Activated naive CD4-positive, alpha-beta T cell treated with anti-CD3 and anti-CD28 coated beads for 36 hours (primary cell): ENCODE data around the gene ARHGEF2. TPM values are rescaled to one million over a fixed set of nuclear protein-coding genes. Genes with fewer than 3 reads are reported as not detected.
A peak's percentile ranks its signal among the peaks of the same experiment; 100 is the strongest.

Experiments
- CTCF ChIA-PET: fragments of 350-600 bp; sonication (Branson Sonifier 250); formaldehyde crosslinking; loops from one replicate; lab custom pipeline; 2021; ENCODE audit warnings: antibody characterized with exemption; lab: Charles Lee
- DNase-seq: peaks from one replicate; pipeline ENCODE4 v3.0.0-alpha.2; 2020
- H3K27ac Mint-ChIP-seq: one replicate; pipeline ENCODE4 v1.8.0; 2021; ENCODE audit warnings: mild to moderate bottlenecking, mixed read lengths
- H3K27me3 Mint-ChIP-seq: one replicate; pipeline ENCODE4 v1.8.0; 2021; ENCODE audit warnings: low read depth, mixed read lengths
- H3K36me3 Mint-ChIP-seq: one replicate; pipeline ENCODE4 v1.8.0; 2021; ENCODE audit warnings: low read depth, mixed read lengths
- H3K4me1 Mint-ChIP-seq: one replicate; pipeline ENCODE4 v1.8.0; 2021; ENCODE audit warnings: low read depth, mixed read lengths
- H3K4me3 Mint-ChIP-seq: one replicate; pipeline ENCODE4 v1.8.0; 2021; ENCODE audit warnings: mild to moderate bottlenecking, moderate library complexity, mixed read lengths
- H3K9me3 Mint-ChIP-seq: one replicate; pipeline ENCODE4 v1.8.0; 2021; ENCODE audit warnings: mixed read lengths
- intact Hi-C: fragments of 100-400 bp; cut with micrococcal nuclease; formaldehyde crosslinking; loops from one replicate; pipeline ENCODE4 v1.15.1; 2023
- total RNA-seq, 2 experiments: library from RNA; stranded (reverse); gene quantifications; one replicate each; pipeline ENCODE4 v1.2.3, GENCODE V29; 2021

The ARHGEF2 gene
- total RNA-seq, 2 experiments from 2014 or later: 154 to 159 TPM

DNA sequence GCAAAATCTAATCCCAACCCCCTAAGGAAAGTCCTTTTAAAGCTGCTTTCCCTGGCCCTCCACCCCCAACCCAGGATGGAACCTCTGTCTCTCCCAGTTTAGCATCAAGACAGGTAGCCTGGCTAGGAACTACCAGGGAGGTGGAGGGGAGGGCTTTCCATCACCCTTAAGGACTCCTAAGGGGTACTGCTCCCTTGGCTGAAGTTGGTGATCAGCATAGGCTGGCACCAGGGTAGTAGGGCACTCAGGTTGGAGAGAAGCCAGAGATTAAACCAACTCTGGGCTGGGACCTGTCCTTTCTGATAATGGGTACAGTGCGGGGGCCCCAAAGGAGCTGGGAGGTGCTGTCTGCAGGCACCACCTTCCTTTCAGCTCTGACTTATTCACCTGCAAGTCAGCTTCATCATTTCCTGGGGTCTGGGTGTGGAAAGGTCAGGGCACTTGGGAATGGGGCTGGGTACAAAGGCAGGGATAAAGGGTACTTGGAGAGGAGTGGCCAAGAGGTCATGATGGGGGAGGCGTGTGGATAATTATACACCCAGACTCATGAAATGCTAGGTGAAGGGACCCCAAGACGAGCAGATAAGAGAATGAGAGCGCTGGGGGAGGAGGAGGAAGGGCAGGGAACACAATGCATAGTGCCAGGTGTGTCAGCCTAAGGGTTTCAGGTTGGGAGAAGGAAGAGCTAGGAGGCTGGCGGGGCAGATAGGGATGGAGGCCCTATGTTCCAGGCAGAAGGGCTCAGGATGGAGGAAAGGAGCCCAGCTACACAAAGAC, 1.2 kb downstream of the ARHGEF2 start:
- Mint-ChIP-seq H3K27me3 (no peaks in the 10 kb centered on the region), H3K27ac (peak overlapping the region; percentile 99), H3K4me1 (peaks cover 65% of the 10 kb centered on the region), H3K4me3 (peak overlapping the region; percentile 98), H3K9me3 (no peaks in the 10 kb centered on the region), H3K36me3 (peaks cover 39% of the 10 kb centered on the region)
- peak; percentile 59 for DNase-seq
- CTCF ChIA-PET: interaction anchor here (0.5 to 10.0 kb wide), 14 partner anchors 11 to 221 kb away, joined by 3 to 135 read pairs (median 3); partner anchors contain the start of gene RXFP4
- intact Hi-C loops: loop anchor here (1.0 to 10.0 kb wide), 7 partner anchors 8 to 702 kb away; partner anchors contain the start of genes CLK2, FDPS, HCN3 and LAMTOR2

DNA sequence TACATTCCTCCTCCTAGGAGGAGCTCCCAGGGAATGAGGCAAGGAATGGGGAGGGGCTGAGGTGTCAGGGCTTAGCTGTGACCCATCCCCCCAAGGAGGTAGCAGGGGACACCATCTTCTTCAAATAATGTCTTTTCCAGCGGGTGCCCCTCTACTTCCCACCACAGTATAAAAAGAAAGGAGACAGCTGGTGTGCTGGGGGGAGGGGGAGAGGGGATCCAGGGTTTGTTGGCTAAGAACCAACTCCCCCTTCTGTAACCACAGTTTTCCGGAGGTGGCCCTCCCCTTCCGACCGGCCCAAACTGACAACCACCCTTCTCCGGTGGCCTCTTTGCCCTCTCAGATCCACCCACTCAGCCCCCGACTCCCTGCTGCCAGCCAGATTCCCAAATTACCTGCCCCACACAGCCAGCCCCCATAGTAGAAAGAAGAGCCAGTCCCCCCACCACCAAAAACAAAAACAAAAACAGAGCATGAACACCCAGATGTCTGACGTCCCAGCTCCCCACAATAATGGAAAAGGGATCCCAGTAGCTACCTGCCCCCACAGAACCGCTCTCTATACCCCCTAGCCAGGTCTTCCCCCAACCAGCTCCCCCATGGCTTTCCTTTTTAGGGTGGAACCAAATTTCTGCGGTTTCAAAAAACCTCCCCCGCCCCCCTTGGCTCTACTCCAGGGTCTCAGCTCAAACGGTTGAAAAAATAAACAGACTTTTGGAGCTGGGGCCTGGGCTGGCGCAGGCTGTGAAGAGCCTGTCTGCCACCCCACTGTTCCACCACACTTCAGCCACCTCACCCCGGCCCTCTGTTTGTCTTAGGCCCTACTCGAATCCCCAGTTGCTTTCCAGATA, 2.1 kb downstream of the ARHGEF2 start:
- peaks cover 41% of the 10 kb centered on the region for H3K36me3 Mint-ChIP-seq
- CTCF ChIA-PET: interaction anchor here (0.6 to 10.0 kb wide), 10 partner anchors 10 to 220 kb away, joined by 3 to 135 read pairs (median 6); partner anchors contain the start of gene RXFP4
- intact Hi-C loops: loop anchor here (2.0 to 10.0 kb wide), 3 partner anchors 117 to 701 kb away; partner anchors contain the start of genes CLK2, HCN3, PMF1 and SYT11

DNA sequence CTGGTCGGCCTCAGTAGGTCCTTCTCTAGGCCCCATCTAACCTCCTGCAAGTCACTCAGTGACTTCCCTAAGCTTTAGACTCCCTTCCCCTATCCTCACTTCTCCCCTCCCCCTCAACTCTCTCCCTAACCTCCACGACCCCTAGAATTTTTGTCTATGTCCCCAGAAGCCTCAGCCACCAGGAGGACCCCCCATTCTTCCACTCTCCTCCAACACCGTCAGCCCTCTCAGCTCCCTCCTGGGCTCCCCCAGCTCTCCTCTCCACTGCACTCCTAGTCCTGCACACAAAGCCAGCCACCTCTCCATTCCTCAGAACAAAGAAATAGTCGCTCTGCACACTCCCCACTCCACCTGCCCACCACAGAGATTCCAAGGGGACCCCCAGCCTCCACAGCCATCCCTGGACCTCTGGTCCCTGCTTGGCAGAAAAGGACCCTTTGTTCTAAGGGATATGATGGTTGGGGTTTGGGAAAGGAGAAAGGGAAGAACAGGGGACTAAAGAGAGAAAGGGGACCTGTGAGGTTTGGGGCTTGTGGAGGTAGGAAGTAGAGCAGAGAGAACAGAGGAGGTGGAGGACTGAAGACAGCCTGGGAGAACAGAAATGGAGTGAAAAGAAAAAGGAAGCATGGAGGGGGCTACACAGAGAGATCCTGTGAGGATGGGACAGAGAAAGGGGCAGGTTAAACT, 2.8 kb downstream of the ARHGEF2 start:
- peaks cover 64% of the 10 kb centered on the region for H3K4me1 Mint-ChIP-seq
- intact Hi-C loops: loop anchor here (2.0 to 10.0 kb wide), 3 partner anchors 117 to 701 kb away; partner anchors contain the start of genes CLK2, HCN3, PMF1 and SYT11

More for the DNA sequence above, 2.1 kb downstream of the ARHGEF2 start:
- peak; percentile 65 for DNase-seq
- Mint-ChIP-seq H3K27ac (peak overlapping the region; percentile 99), H3K4me1 (peaks cover 64% of the 10 kb centered on the region), H3K27me3 (no peaks in the 10 kb centered on the region), H3K9me3 (no peaks in the 10 kb centered on the region), H3K4me3 (peak overlapping the region; percentile 98)

DNA sequence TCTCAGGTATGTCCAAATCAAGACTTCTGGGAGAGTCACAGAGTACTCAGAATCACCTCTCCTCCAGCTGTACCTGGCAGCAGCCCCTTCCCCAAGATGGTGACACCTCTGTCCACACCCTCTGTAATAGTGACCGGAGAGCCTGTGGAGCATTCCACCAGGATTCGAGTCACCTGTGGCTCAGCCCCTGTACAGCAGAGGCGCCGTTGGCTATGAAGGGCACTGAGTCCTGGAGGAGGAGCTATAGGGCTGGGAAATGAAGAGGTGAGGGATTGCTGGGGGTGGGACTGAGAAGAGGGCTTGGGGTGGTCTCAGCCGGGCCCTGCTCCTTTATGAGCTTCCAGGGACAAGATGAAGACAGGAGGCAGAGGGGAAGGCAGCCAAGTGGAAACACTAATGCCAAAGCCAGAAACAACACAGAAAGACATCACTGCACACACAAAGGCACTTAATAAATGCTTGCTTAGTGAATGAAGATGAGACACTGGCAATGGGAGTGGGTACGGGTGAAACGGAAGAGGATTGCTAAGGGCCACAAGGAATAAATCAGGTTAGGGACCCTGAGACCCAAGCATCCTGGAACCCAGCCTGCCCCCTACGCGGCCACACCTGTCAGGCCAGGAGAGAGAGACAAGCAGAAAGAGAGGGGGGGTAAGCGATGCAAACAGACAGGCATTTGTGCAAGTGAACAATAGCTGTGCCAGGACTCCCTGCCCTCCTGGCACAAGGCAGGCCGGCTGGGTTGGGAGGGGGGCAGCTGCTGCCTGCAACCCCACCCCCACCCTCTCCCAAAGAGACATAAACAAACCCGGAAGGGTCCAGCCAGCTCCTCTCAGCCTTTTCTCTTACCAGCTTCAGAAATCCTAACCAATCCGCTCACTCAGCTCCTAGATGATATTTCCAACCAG, 3.9 kb downstream of the ARHGEF2 start:
- no peaks in the 10 kb centered on the region for H3K9me3 Mint-ChIP-seq
- H3K36me3 Mint-ChIP-seq: peaks cover 43% of the 10 kb centered on the region
- intact Hi-C loops: loop anchor here (5.0 to 10.0 kb wide), 2 partner anchors 238 to 700 kb away; partner anchors contain the start of genes CLK2, HCN3 and PMF1
- CTCF ChIA-PET: interaction anchor here (0.8 to 1.9 kb wide), 6 partner anchors 15 to 71 kb away, joined by 3 to 7 read pairs (median 3); no protein-coding TSS in a partner anchor
- peak overlapping the region; percentile 99 for H3K27ac Mint-ChIP-seq
- peak overlapping the region; percentile 98 for H3K4me3 Mint-ChIP-seq
- H3K27me3 Mint-ChIP-seq: no peaks in the 10 kb centered on the region
- no peak for DNase-seq
- peaks cover 65% of the 10 kb centered on the region for H3K4me1 Mint-ChIP-seq

More for the DNA sequence above, 2.8 kb downstream of the ARHGEF2 start:
- no peak for DNase-seq
- Mint-ChIP-seq H3K27ac (peak overlapping the region; percentile 99), H3K9me3 (no peaks in the 10 kb centered on the region), H3K27me3 (no peaks in the 10 kb centered on the region), H3K4me3 (peak overlapping the region; percentile 98), H3K36me3 (peaks cover 38% of the 10 kb centered on the region)
- CTCF ChIA-PET: interaction anchor here (0.9 to 10.0 kb wide), 4 partner anchors 14 to 37 kb away, joined by 3 to 135 read pairs (median 5); partner anchors contain the start of gene RXFP4

DNA sequence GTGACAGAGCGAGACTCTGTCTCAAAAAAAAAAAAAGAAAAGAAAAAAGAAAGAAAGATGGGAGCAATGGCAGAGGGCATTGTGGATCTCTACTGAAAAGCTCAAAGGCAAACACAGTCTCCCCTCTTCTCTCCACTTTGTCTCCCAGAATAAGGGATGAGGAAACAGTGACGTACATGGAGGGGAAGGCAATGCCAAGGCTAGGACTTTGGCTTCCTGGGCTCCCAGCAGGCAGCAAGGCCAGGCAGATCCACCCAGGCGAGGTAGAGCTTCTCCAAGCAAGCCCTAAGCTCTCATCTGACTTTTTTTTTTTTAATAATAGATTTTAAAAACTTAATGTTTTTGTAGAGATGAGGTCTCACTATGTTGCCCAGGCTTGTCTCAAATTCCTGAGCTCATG, 4.6 kb downstream of the ARHGEF2 start:
- peaks cover 72% of the 10 kb centered on the region for H3K4me1 Mint-ChIP-seq
- intact Hi-C loops: loop anchor here (10.0 kb wide), 1 partner anchor 699 kb away; the partner anchor contains the start of genes CLK2 and HCN3
- H3K27me3 Mint-ChIP-seq: no peaks in the 10 kb centered on the region
- CTCF ChIA-PET: interaction anchor here (0.7 to 1.9 kb wide), 4 partner anchors 11 to 71 kb away, joined by 3 to 7 read pairs (median 4); no protein-coding TSS in a partner anchor
- H3K27ac Mint-ChIP-seq: peak overlapping the region; percentile 99
- H3K9me3 Mint-ChIP-seq: no peaks in the 10 kb centered on the region
- H3K36me3 Mint-ChIP-seq: peaks cover 50% of the 10 kb centered on the region
- DNase-seq: no peak
- H3K4me3 Mint-ChIP-seq: peak overlapping the region; percentile 98

DNA sequence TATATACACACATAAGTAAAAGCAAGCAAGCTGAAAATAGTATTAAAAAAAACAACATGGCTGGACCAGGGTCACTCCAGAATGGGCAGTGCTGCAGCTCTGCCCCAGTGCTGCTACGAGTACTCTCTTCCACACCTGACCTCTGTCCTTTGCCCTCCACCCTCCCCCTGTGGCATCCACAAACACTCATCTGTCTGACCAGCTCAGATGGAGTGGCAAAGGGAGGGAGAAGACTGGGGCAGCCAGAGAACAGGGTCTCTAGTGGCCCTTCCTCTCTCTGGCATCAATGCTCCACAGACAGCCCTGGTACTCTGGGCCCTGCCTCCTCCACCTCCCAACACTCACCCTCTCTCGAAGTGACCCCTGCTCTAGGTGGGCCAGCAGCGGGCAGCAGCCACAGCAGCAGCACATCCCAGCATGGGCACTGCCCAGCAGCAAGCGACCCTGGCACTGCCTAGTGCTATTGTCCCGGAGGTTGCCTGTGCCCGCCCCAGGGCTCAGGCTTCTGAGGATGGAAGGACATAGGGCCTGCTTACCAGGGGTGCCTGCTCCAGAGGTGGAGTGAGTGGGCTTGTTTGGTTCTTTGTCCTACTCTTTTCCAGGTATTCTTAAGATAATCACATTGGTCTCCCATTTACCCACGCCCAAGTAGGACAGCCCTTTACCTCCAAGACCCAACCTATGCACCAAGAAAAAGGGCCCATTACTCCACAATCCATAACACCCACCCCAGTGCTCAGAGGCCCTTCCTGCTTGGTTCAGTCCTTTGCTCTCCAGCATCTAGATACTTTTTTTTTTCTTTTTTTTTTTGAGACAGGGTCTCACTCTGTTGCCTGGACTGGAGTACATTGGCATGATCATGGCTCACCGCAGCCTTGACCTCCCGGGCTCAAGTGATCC, 6.2 kb downstream of the ARHGEF2 start:
- CTCF ChIA-PET: interaction anchor here (4.5 kb wide), 1 partner anchor 34 kb away, joined by 21 read pairs; no protein-coding TSS in a partner anchor

DNA sequence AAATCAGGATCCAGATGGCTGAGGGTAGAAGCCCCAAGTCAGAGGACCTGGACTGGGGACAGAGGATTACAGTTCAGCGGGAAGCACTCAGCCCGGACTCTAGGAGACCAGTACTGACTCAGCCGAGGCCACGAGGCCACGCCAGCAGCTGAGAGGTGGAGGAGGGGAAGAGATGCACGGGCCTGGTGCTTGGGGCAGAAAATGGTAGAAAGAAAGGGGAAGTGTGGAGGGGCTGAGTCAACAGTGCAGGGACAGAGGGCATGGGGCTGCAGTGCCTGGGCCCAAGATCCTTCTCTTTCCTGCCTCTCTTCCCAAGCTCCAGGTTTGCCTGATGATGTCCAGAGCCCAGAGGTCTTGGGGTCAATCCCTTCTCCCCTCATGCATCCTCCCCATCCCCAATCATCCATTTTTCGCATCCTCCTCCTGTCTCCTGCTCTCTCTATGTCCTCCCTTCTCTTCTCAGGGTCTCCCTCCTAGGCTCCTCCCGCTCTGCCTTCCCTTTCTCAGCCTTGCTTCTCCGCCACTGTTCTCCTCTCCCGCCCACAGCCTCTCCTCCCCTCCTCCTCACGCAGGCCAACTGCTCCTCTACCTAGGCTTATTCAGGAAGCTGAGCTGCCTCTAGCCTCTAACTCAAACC, 7.7 kb downstream of the ARHGEF2 start:
- Mint-ChIP-seq H3K36me3 (peaks cover 46% of the 10 kb centered on the region), H3K4me1 (peaks cover 92% of the 10 kb centered on the region), H3K4me3 (peak overlapping the region; percentile 60), H3K27ac (peak overlapping the region; percentile 96), H3K9me3 (no peaks in the 10 kb centered on the region), H3K27me3 (no peaks in the 10 kb centered on the region)
- CTCF ChIA-PET: interaction anchor here (0.6 to 4.5 kb wide), 3 partner anchors 18 to 32 kb away, joined by 3 to 21 read pairs (median 3); no protein-coding TSS in a partner anchor
- intact Hi-C loops: loop anchor here (2.0 to 10.0 kb wide), 2 partner anchors 368 to 696 kb away; partner anchors contain the start of genes CCT3, CLK2, HCN3 and TSACC
- DNase-seq: peak; percentile 69

More for the DNA sequence above, 6.2 kb downstream of the ARHGEF2 start:
- intact Hi-C loops: loop anchor here (2.0 to 10.0 kb wide), 2 partner anchors 367 to 697 kb away; partner anchors contain the start of genes CCT3, CLK2, HCN3 and TSACC
- no peak for DNase-seq
- no peaks in the 10 kb centered on the region for H3K27me3 Mint-ChIP-seq
- H3K4me1 Mint-ChIP-seq: peaks cover 87% of the 10 kb centered on the region
- peaks cover 56% of the 10 kb centered on the region for H3K36me3 Mint-ChIP-seq
- H3K27ac Mint-ChIP-seq: peak overlapping the region; percentile 96
- no peaks in the 10 kb centered on the region for H3K9me3 Mint-ChIP-seq
- peak overlapping the region; percentile 29 for H3K4me3 Mint-ChIP-seq

DNA sequence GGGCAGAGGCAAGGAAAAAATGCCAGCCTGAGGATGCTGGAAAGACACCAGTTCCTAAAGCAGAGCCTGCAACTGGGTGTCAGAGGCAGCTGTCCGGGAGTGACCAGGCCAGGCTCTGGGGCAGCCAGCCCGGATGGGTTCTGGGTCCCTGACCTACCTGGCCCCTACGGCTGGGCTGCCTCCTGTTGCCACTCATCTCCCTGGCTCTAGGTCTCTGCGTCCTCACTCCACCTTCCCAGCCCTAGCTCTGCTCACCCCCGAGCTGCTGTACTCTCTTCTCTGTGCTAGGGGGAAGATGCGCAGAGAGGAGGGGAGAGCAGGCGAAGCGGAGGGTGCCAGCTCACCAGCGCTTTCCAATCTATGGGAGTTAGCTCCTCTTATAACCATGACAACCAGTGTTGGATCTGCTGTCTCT, 9.0 kb downstream of the ARHGEF2 start:
- Mint-ChIP-seq H3K27ac (peak overlapping the region; percentile 96), H3K9me3 (no peaks in the 10 kb centered on the region), H3K4me1 (peaks cover 79% of the 10 kb centered on the region), H3K27me3 (no peaks in the 10 kb centered on the region), H3K36me3 (peaks cover 43% of the 10 kb centered on the region), H3K4me3 (no peak overlapping the region)
- intact Hi-C loops: loop anchor here (1.0 kb wide), 1 partner anchor 8 kb away; no protein-coding TSS in a partner anchor
- no peak for DNase-seq
- CTCF ChIA-PET: interaction anchor here (4.5 kb wide), 1 partner anchor 31 kb away, joined by 21 read pairs; no protein-coding TSS in a partner anchor

DNA sequence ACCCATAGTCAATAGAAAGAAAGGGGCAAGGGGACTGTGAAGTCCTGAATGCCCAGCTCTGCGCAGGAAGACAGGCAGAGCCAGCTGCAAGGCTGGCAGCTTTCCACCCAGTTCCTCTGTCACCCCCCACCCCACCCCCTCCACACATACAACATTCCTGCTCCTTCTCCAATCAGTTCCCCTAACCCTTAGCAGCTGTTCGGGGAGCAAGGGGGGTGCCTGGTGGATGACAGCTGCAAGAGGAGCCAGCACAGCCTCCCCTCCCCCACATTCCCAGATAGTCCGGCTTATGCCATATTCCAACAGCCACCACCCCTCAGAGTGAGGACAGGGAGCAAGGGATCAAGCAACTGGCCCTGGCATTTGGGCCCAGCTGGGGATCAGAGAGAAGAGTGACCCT, 9.7 kb downstream of the ARHGEF2 start:
- Mint-ChIP-seq H3K27me3 (no peaks in the 10 kb centered on the region), H3K27ac (peak overlapping the region; percentile 96), H3K36me3 (peaks cover 42% of the 10 kb centered on the region), H3K9me3 (no peaks in the 10 kb centered on the region), H3K4me3 (no peak overlapping the region), H3K4me1 (peaks cover 73% of the 10 kb centered on the region)
- intact Hi-C loops: loop anchor here (1.0 kb wide), 1 partner anchor 9 kb away; no protein-coding TSS in a partner anchor
- DNase-seq: no peak
- CTCF ChIA-PET: interaction anchor here (0.6 to 4.5 kb wide), 2 partner anchors 30 to 919 kb away, joined by 3 to 21 read pairs; no protein-coding TSS in a partner anchor
